GM18502 (cell line): ENCODE results near the gene PRKCE.

Experiments used
- ATAC-seq: cut with Tn5 transposase; IDR thresholded peaks from one replicate; pipeline ENCODE4 v1.9.1; 2021; ENCODE audit warnings: mild to moderate bottlenecking; ENCODE audit not compliant: unreplicated experiment, poor library complexity

Gene PRKCE

DNA sequence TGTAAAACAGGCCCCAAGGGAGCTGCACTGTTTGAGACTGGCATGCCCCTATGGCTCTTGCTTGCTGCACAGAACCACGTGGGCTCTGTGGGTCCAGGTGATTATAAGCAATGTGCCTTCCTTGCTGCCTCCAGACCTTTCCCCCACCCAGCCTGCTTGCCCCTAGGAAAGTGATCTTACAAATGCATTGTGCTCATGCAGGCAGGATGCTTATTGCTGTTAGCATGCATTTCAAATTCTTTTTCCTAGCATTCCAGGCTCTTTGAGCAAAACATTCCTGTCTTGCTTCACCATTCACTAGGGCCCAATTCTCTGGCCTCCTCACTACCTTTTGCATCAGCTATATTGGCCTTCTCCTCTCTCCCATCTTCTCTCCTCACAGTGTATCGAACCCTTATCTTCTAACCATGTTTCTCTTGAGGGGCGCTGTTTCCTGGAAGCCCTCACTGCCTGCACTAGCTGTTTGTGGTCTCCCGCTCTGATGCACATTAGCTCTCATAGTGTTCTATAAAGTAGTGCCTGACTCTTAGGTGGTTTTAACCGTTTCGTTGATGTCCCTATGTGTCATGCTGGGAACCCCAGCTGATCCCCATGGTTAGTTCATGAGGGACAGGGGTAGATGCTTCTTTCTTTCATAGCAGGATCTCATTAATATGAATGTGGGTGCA, 492.8 kb downstream of the PRKCE start:
- no peak for ATAC-seq

DNA sequence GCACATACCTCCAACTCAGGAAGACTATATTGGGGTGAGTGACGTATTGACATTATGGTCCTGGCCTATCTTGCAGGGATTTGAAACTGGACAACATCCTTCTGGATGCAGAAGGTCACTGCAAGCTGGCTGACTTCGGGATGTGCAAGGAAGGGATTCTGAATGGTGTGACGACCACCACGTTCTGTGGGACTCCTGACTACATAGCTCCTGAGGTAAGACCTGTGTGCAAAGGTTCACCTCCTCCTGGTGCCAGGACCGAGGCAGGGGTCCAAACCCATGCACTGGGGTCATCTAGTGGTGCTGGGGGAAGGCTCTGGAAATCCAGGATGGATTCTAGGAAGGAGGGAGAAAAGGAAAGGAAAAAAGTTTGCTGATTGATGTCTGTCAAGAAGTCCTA, 493.5 kb downstream of the PRKCE start:
- ATAC-seq, result no peak

DNA sequence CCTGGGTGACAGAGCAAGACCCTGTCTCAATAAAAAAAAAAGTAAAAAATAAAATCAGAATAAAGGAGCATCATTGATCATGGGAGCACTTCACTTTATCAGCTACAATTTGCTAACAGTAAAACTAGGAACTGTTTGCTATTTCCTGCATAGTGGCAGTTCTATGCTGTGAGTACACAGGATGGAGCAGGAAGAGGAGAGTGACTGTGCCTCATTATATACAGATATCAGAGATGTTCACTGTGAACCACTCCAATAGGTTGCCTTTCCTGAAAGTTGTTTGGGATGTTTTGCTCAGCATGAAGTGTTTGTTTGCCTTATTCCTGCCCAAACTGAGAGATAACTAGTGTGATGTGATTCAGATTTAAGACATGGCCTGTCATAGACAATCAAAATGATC, 494.4 kb downstream of the PRKCE start:
- ATAC-seq, result no peak

DNA sequence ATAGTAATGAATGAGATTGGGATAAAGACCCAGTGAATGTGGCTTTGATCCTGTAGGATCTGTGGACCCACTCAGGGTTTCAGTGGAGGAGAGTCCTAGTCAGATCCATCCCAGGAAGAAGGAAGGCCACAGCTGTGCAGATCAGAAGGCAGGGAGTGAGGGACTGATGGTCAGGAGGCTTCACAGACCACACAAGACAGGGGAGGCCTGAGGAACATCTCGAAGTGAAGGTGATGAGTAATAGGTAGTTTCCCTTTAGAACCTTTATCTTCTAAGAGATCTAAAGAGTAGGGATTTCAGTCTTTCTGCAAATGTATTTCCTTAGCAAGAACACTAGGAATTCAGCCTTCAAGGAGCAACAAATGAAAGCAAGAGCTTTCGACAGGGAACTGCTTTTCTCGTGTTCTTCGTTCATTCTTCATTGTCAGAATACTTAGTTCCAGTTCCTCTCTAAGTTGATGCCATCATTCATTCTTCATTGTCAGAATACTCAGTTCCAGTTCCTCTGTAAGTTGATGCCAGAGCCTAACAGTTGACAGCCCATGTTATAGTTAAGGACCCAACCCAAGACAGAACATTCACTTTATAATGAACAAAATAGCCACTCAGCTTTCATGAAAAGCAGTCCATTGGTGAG, 495.5 kb downstream of the PRKCE start:
- ATAC-seq, result no peak

DNA sequence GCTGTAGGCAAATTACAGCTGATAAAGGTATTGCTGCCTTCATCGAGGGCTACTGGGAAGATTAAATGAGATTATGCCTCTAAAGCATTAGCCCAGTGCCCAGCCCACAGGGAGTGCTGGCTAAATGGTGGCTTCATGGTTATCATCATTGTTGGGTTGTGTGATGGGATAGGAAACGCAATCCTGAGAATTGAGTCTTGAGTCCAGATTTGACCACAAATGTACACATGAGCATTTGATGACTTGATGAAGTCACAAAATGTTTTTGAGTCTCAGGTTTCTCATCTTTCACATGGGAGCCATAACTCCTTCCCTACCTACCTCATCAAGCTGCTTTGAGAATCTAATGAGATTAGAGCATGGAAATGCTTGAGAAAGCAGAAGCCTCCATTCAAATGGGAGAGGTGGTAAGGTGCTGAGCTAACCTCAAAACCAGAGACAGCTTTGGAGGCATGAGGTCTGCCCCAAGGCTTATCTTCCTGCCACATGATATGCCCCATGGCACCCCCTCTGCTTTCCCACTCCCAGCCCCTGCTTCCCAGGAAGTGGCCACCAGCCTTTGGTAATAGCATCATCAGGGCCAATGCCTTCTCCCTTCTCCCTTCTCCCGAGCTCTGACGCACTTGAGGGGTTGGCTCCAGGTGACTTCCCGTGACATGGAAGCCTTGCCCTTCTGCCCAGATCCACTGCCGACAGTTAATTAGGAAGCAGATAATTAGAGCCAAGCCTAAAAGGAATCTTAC, 496.3 kb downstream of the PRKCE start:
- ATAC-seq, result no peak

- no peak for ATAC-seq
Measured at GRCh38 chr2:46148369-46148736, 496.9 kb downstream of the PRKCE start.

- no peak for ATAC-seq
Measured at GRCh38 chr2:46150445-46150955, 499.0 kb downstream of the PRKCE start.

- ATAC-seq, result no peak
Measured at GRCh38 chr2:46151577-46151976, 500.1 kb downstream of the PRKCE start.

DNA sequence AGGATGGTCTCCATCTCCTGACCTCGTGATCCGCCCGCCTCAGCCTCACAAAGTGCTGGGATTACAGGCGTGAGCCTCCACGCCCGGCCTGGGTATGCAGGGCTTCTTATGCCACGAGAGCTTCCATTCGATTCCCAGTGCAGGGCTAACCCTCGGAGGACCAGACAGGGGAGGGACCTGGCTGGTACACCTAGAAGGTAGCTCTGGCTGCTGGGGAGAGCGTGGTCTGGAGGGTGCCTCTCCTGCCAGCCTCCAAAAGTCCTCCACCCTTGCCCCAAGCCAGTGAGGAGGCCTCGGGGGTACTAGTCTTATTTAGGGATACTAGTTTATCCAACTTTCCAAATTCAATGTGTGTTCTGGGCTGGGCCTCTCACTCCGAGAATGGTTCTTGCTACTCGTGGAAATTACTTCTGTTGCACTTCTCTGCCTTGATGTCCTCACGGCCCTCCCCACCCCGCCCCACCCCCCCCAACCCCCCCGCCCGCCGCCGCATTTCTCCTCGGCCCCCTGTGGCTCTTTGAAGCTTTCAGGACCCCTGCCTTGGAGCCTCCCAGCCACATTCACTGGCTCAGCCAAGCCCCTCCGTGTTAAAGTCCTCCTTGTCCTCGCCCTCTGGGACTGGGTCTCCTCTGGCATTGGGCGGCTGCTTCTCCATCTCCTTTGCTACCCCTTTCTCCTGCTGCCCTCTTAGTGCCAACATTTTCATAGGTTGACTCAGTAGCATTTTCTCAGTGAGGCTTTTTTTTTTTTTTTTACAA, 502.7 kb downstream of the PRKCE start:
- ATAC-seq, result no peak

DNA sequence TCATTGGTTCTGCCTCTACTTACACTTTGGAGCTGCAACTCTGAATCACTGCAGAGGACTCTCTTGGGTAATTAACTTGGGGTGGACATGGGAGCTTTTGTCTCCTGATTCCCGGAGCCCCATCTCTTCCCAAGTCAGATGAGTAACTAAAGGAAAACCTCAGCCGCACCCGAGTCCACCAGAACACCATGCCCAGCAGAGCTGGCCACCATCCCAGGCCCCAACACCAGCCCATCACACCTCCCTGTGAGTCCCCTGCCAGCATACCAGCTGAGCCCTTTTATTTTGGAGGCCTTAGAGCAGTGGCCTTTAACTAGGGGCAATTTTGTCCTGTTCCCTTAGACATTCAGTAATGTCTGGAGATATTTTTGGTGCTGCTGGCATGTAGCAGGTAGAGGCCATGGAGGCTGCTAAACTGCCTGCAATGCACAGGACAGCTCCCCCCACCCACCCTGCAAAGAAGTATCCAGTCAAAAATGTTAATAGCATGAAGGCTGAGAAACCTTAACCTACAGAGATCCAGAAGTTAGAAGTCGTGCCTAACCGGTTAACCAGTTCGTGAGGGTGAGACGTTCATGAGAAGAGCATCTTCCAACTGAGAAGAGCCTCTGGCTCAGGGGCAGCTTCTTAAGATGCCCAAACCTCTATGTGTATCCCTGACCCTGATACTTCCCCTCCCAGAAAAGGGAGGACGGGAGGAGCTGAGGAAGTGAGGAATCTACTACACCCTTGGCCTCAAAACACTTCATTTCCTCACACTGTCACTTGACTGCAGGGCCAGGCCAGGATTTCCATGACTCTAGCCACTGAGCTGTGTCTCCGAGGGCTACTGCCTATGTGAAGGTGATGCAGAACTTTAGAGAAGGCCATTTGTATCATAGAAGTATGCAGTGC, 505.8 kb downstream of the PRKCE start:
- no peak for ATAC-seq

DNA sequence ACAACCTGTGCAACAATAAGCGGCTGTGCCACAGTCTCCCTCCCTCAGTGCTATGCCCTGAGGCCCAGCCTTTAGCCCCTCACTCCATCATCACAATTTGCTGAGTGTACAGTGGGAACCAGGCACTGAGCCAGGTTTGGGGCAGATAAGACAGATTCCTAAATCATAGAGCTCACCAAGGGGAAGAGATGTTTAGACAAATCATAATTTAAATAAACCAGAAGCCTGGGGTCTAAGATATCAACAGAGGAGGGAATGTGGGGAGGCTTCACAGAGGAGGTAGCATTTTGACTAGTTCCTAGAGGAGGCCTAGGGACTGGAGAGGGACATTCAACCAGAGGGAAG, 506.5 kb downstream of the PRKCE start:
- ATAC-seq, result no peak

DNA sequence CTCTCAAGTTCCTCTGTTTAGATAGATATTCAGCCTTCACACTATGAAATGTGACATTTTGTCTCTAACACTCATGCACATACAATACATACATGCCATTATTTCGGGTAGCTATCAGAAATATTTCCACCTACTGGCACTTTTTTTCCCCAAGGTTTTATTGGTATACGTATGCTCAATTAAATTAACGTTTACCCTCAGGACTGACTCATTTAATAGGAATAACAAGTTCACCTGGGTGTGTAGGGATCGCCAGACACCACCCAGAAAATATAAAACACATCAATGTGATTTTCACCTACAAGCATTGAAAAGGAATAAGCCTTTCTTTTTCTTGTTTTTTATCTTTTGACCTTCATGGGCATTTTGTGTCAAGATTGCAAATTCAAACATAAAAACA, 507.2 kb downstream of the PRKCE start:
- no peak for ATAC-seq

DNA sequence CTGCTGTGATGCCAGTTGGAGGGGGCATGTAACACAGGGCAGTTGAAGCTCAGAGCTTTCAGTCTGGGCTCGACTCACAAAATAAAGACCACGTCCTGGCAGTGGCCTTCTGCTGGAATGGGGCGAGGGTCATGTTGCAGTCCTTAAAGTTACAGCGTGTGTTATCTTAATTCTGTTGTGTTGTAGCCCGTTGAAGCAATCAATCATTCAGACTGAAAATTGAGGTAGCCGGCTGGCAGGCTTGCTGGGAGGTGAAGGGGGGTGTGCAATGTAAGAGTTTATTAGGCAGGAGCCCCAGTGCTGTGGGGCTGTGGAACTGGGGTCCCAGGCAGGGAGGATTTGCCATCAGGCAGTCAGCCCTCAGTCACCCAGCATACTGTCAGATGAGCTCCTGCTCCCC, 508.9 kb downstream of the PRKCE start:
- ATAC-seq, result no peak

DNA sequence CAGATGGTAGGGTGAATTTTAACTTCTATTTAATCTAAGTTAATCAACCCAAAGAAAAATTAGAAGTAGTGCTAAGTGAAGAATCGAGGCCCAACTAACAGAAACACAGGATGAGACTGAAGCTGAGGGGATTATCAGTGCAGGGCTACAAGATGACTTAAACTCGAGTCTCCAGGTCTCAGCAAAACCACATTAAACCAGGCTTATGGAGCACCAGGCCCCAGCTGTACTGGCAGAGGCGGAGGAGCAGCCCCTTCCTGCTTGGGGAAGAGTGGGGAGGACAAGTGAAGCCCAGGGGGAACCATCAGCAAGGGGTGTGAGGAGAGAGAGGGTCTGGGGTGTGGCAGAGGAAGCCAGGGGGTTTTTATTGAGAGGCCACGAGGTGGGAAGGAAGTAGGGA, 509.8 kb downstream of the PRKCE start:
- no peak for ATAC-seq

DNA sequence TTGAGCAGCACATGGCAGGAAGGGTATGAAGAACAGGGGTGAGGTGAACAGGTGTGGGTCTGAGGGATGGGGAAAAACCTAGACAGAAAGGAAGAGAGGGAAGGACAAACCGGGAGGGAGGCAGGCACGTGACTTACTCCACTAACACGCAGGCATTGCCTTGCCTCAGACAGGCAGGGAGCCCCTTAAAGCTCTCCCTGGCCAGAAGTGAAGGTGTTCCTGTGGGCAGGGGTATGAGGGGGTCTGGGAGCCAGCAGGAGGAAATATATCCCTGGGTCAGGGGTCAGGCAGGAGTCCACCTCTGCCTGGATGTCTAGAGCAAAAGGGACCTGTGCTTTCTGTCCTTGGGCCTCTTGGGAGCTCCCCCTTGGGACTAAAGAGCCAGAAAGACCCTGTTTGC, 510.4 kb downstream of the PRKCE start:
- no peak for ATAC-seq

DNA sequence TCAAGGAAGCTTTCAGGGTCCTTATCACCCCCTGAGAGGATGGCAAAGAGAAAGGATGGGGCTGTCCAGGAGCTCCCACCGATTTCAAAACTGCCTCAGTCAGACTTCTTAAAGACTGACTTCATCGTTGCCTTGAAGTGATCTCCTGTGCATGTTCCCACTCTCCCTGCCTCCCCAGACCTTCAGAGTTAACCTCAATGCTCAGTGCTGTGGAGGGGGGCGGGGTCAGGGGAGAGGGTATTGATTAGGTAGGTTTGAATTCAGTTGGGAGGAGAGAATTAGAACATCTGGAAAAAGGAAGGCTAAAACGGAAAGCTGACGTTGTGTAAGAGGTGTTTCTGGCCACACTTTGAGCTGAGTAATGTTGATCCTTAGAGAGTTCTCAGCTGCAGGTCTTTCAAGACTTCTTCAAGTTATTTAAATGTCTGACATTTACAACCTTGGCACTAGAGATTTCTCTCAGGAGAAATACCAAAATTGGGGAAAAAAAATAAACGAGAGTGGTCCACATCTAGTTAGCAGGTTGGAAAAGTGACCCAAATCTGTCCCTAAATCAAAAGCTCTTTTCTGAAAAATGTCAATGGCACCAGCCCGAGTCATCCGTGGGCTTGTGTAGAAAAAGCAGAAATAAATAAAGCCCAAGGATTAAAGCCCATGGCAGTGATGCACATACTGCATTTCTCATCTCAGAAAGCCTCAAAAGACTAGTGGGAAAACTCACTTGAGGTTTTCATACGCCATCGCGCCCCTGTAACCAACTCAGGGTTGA, 511.0 kb downstream of the PRKCE start:
- no peak for ATAC-seq

- ATAC-seq, result no peak
Measured at GRCh38 chr2:46163098-46163430, 511.6 kb downstream of the PRKCE start.

- no peak for ATAC-seq
Measured at GRCh38 chr2:46163804-46164528, 512.5 kb downstream of the PRKCE start.
